ENCODE results near the gene IKBKE. TPM values are rescaled to one million over a fixed set of nuclear protein-coding genes. Genes with fewer than 3 reads are reported as not detected.

Gene IKBKE
- total and polyA plus RNA-seq, 2 of the 8 experiments (the other 6 are each of a cell fraction or from before 2014, with no cell fraction given), result 8.6 to 12.0 TPM

- TF ChIP-seq GTF2F1 (IDR thresholded peaks at IDR 0.05; ENCODE audit: borderline replicate concordance, low read depth, low read length), result no peak
- no peak for TF ChIP-seq KDM1A (IDR thresholded peaks at IDR 0.05; ENCODE audit: borderline replicate concordance, low read length)
- TF ChIP-seq TAF1 (IDR thresholded peaks at IDR 0.05; ENCODE audit: low read depth, low read length), result no peak
These were observed 31.7 kb upstream of the IKBKE start (continued) for GRCh38 chr1:206438554-206438953.

Data from H1 (cell line).